ENCODE results near the gene APOL2.
"Not testable (repeated sequence)": the region's sequence is repeated elsewhere in the genome, so short reads cannot be mapped to it uniquely, and the experiment has no call there.

The APOL2 gene

DNA sequence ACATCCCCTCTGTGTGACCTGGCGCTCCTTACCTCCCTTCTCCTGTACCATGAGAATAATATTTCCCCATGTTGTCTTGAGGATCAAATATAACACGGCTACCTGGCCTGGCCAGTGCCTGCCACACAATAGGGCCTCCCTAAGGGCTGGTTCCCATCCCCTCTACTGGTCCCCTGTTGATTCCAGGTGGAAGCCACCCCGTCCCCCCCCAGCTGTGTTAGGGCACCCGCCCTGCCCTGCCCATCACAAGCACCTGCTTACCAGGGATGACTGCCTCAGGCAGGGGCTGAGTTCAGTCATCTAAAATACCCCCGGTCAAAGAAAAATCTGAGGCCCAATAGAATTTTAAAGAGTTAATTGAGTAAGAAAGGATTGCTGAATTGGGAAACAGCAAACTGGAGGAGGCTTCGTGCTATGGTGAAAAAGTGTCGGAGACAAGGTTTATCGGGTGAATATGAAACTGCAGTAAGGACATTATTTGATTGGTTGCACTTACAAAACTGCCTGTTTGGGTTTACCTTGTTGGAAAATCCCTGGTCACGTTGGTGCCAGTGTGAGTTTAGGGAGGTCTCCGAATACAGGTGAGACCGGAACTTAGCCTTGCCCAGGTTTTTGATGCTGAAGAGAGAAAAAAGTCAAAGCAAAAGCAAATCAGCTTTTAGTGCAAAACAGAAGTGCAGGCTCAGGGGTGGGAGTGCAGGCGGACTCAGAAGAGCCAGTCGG is 18.8 kb upstream of the APOL2 start:
- Histone ChIP-seq H3K9me3 (ENCODE audit: low read length) (no peaks in the 10 kb centered on the region), H3K36me3 (ENCODE audit: insufficient read depth, low read length) (no peaks in the 10 kb centered on the region), H3K4me1 (ENCODE audit: insufficient read depth, low read length, severe bottlenecking) (peaks cover 48% of the 10 kb centered on the region), H3K4me3 (ENCODE audit: low read depth, low read length, poor library complexity, severe bottlenecking) (peak overlapping the region; percentile 31), H3K27ac (ENCODE audit: low read depth, low read length, poor library complexity, severe bottlenecking) (peak overlapping the region; percentile 89), H3K9me2 (ENCODE audit: low read depth, low read length) (no peaks in the 10 kb centered on the region), H3K27me3 (ENCODE audit: insufficient read depth, low read length) (no peaks in the 10 kb centered on the region), H4K20me1 (ENCODE audit: insufficient read depth, low read length) (no peaks in the 10 kb centered on the region), H3F3A (ENCODE audit: insufficient read depth, low read length) (no peaks in the 10 kb centered on the region), H3K4me2 (ENCODE audit: low read length) (peak overlapping the region; percentile 57), H2AFZ (ENCODE audit: low read length) (peak overlapping the region; percentile 2; the same call in 1 of the 2 replicates), H3K79me2 (ENCODE audit: insufficient read depth, low read length) (no peaks in the 10 kb centered on the region), H3K9ac (ENCODE audit: low read length) (peak overlapping the region; percentile 44; the same call in 1 of the 2 replicates)
- no peak for TF ChIP-seq EZH2 (IDR thresholded peaks at IDR 0.05; ENCODE audit: borderline replicate concordance, low read length)
- TF ChIP-seq, protein P1, sequence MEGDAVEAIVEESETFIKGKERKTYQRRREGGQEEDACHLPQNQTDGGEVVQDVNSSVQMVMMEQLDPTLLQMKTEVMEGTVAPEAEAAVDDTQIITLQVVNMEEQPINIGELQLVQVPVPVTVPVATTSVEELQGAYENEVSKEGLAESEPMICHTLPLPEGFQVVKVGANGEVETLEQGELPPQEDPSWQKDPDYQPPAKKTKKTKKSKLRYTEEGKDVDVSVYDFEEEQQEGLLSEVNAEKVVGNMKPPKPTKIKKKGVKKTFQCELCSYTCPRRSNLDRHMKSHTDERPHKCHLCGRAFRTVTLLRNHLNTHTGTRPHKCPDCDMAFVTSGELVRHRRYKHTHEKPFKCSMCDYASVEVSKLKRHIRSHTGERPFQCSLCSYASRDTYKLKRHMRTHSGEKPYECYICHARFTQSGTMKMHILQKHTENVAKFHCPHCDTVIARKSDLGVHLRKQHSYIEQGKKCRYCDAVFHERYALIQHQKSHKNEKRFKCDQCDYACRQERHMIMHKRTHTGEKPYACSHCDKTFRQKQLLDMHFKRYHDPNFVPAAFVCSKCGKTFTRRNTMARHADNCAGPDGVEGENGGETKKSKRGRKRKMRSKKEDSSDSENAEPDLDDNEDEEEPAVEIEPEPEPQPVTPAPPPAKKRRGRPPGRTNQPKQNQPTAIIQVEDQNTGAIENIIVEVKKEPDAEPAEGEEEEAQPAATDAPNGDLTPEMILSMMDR (IDR thresholded peaks at IDR 0.05; ENCODE audit: low read length), result no peak

DNA sequence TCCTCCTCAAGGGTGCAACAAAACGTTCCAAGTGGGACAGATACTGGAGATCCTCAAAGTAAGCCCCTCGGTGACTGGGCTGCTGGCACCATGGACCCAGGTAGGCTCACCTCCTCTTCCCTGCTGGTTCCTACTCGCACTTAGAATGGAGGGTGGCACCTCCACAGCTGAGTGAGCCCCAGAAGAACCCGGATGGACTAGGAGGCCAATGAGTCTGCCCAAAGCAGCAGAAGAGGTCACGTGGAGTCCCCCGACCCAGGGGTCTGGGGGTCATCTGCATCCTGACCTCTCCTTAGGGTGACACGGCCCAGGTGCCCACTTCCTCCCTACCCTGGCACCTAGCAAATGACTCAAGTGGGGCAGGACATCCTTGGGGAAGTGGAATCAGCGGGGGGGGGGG is 18.0 kb upstream of the APOL2 start:
- Histone ChIP-seq H3K27me3 (ENCODE audit: insufficient read depth, low read length) (no peaks in the 10 kb centered on the region), H3K27ac (ENCODE audit: low read depth, low read length, poor library complexity, severe bottlenecking) (peak overlapping the region; percentile 13), H3K36me3 (ENCODE audit: insufficient read depth, low read length) (no peaks in the 10 kb centered on the region), H4K20me1 (ENCODE audit: insufficient read depth, low read length) (no peaks in the 10 kb centered on the region), H3K9me2 (ENCODE audit: low read depth, low read length) (no peaks in the 10 kb centered on the region), H3K4me3 (ENCODE audit: low read depth, low read length, poor library complexity, severe bottlenecking) (no peak overlapping the region), H3K79me2 (ENCODE audit: insufficient read depth, low read length) (no peaks in the 10 kb centered on the region), H3K4me1 (ENCODE audit: insufficient read depth, low read length, severe bottlenecking) (peaks cover 55% of the 10 kb centered on the region), H2AFZ (ENCODE audit: low read length) (no peak overlapping the region), H3F3A (ENCODE audit: insufficient read depth, low read length) (no peaks in the 10 kb centered on the region), H3K9me3 (ENCODE audit: low read length) (no peaks in the 10 kb centered on the region), H3K9ac (ENCODE audit: low read length) (no peak overlapping the region), H3K4me2 (ENCODE audit: low read length) (no peak overlapping the region)
- no peak for TF ChIP-seq EZH2 (IDR thresholded peaks at IDR 0.05; ENCODE audit: borderline replicate concordance, low read length)
- TF ChIP-seq, protein P1 (IDR thresholded peaks at IDR 0.05; ENCODE audit: low read length), result no peak

DNA sequence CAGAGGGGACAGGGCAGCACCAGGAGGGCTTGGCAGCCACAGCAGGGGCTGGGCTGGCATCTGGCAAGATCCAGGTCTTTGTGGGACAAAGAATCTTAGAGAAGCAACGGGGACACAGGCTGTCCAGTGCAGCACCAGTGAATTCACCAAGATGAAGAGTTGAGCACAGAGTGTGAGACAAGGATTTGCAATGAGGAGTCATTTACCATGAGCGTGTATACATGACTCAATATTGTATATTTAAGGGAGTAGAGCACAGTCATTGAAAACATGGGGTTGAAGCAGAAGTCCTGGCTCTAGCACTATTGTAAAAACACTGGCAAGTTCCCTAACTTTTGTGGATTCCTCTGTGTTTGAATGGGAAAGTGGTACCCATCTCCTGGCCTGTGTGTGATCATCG is 17.2 kb upstream of the APOL2 start:
- Histone ChIP-seq H3K4me2 (ENCODE audit: low read length) (no peak overlapping the region), H3K9me2 (ENCODE audit: low read depth, low read length) (no peaks in the 10 kb centered on the region), H2AFZ (ENCODE audit: low read length) (no peak overlapping the region), H3K36me3 (ENCODE audit: insufficient read depth, low read length) (no peaks in the 10 kb centered on the region), H4K20me1 (ENCODE audit: insufficient read depth, low read length) (no peaks in the 10 kb centered on the region), H3K9ac (ENCODE audit: low read length) (no peak overlapping the region), H3K27me3 (ENCODE audit: insufficient read depth, low read length) (no peaks in the 10 kb centered on the region), H3K4me1 (ENCODE audit: insufficient read depth, low read length, severe bottlenecking) (peaks cover 55% of the 10 kb centered on the region), H3K4me3 (ENCODE audit: low read depth, low read length, poor library complexity, severe bottlenecking) (no peak overlapping the region), H3F3A (ENCODE audit: insufficient read depth, low read length) (no peaks in the 10 kb centered on the region), H3K27ac (ENCODE audit: low read depth, low read length, poor library complexity, severe bottlenecking) (no peak overlapping the region), H3K9me3 (ENCODE audit: low read length) (no peaks in the 10 kb centered on the region), H3K79me2 (ENCODE audit: insufficient read depth, low read length) (no peaks in the 10 kb centered on the region)
- TF ChIP-seq EZH2 (IDR thresholded peaks at IDR 0.05; ENCODE audit: borderline replicate concordance, low read length), result no peak
- TF ChIP-seq, protein P1 (IDR thresholded peaks at IDR 0.05; ENCODE audit: low read length), result no peak

DNA sequence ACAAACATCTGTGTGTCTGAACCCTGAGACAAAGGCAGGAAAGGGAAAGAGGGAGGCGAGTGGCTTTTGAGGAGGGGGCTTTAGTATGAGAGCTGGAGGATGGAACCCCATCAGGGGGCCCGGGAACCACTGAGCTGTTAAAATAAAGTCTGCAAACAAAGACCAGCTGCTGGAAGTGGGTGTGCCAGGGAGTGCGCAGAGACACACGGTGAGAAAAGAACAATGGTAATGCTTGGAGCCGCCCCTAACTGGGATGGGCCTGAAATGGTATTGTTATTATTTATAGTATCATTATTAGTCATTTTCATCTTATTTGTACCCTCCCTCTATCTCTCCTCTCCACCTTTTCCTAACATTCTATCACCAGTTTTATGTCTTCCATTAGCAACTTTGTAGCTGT is 16.2 kb upstream of the APOL2 start:
- H3K27me3 ChIP-seq (ENCODE audit: insufficient read depth, low read length); H2AFZ ChIP-seq (ENCODE audit: low read length); H3K9me3 ChIP-seq (ENCODE audit: low read length); H3K9ac ChIP-seq (ENCODE audit: low read length); H4K20me1 ChIP-seq (ENCODE audit: insufficient read depth, low read length); H3K4me2 ChIP-seq (ENCODE audit: low read length); H3K9me2 ChIP-seq (ENCODE audit: low read depth, low read length); H3K4me3 ChIP-seq (ENCODE audit: low read depth, low read length, poor library complexity, severe bottlenecking); H3F3A ChIP-seq (ENCODE audit: insufficient read depth, low read length); H3K79me2 ChIP-seq (ENCODE audit: insufficient read depth, low read length); H3K27ac ChIP-seq (ENCODE audit: low read depth, low read length, poor library complexity, severe bottlenecking); H3K36me3 ChIP-seq (ENCODE audit: insufficient read depth, low read length): not testable (repeated sequence)
- peaks cover 55% of the 10 kb centered on the region for H3K4me1 ChIP-seq (ENCODE audit: insufficient read depth, low read length, severe bottlenecking)
